ENCODE results near the gene KDM2A.

DNA sequence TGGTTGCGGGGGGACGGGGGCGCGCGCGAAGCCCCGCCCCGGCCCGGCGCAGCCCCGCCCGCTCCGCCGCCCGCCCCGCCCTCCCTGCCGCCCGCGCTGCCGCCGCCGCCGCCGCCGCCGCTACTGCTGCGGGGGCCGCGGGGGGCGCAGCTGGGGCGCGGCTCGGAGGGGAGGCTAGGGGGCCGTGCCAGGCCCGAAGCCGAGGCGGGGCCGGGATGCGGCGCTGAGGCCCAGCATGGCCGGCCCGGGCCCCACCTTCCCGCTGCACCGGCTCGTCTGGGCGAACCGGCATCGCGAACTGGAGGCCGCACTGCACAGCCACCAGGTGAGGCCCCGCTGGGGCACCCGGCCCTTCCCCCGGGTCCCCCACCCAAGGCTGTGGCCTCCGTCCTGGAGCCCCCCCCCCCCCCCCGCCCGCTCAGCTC, 170.2 kb downstream of the KDM2A start, which contains the start of gene ANKRD13D:
- TF ChIP-seq GATA2 (IDR thresholded peaks at IDR 0.05; ENCODE audit: low read depth, low read length) (no peak), GATA3 (IDR thresholded peaks at IDR 0.05; ENCODE audit: low read depth, low read length) (no peak)
